GM19438 (cell line): Measurements from ENCODE around the gene MKLN1.
"Not testable (repeated sequence)": the region's sequence is repeated elsewhere in the genome, so short reads cannot be mapped to it uniquely, and the experiment has no call there.

Experiments used
- ATAC-seq: cut with Tn5 transposase; IDR thresholded peaks from one replicate; pipeline ENCODE4 v1.9.1; 2021; ENCODE audit warnings: low read depth; ENCODE audit not compliant: unreplicated experiment

Gene MKLN1

GRCh38 chr7:131388126-131388525 lies 60.5 kb downstream of the MKLN1 start:
- ATAC-seq, result no peak

- ATAC-seq, result no peak
Measured at GRCh38 chr7:131390275-131390674, 62.6 kb downstream of the MKLN1 start.

GRCh38 chr7:131391145-131391544 lies 63.5 kb downstream of the MKLN1 start:
- no peak for ATAC-seq

GRCh38 chr7:131400681-131401176 lies 73.1 kb downstream of the MKLN1 start:
- no peak for ATAC-seq

- ATAC-seq, result no peak
Measured at GRCh38 chr7:131401194-131401593, 73.5 kb downstream of the MKLN1 start.

- no peak for ATAC-seq
Measured at GRCh38 chr7:131403322-131403721, 75.6 kb downstream of the MKLN1 start.

- no peak for ATAC-seq
Measured at GRCh38 chr7:131404226-131404911, 76.7 kb downstream of the MKLN1 start.

- ATAC-seq, result no peak
Measured at GRCh38 chr7:131409129-131409766, 81.6 kb downstream of the MKLN1 start.

GRCh38 chr7:131412031-131412430 lies 84.4 kb downstream of the MKLN1 start:
- ATAC-seq, result no peak

GRCh38 chr7:131413711-131414110 lies 86.0 kb downstream of the MKLN1 start:
- ATAC-seq, result no peak

- ATAC-seq, result no peak
Measured at GRCh38 chr7:131424219-131424822, 96.6 kb downstream of the MKLN1 start.

GRCh38 chr7:131425992-131426391 lies 98.3 kb downstream of the MKLN1 start:
- no peak for ATAC-seq

- not testable (repeated sequence) for ATAC-seq
Measured at GRCh38 chr7:131430826-131431225, 103.2 kb downstream of the MKLN1 start.

- ATAC-seq, result no peak
Measured at GRCh38 chr7:131431289-131431688, 103.6 kb downstream of the MKLN1 start.

GRCh38 chr7:131431756-131432155 lies 104.1 kb downstream of the MKLN1 start:
- ATAC-seq, result no peak

- no peak for ATAC-seq
Measured at GRCh38 chr7:131436384-131436783, 108.7 kb downstream of the MKLN1 start.

GRCh38 chr7:131438969-131439368 lies 111.3 kb downstream of the MKLN1 start:
- no peak for ATAC-seq

GRCh38 chr7:131443496-131443895 lies 115.8 kb downstream of the MKLN1 start:
- ATAC-seq, result no peak

GRCh38 chr7:131444683-131445082 lies 117.0 kb downstream of the MKLN1 start:
- ATAC-seq, result no peak

- ATAC-seq, result no peak
Measured at GRCh38 chr7:131449373-131449902, 121.8 kb downstream of the MKLN1 start.

- ATAC-seq, result no peak
Measured at GRCh38 chr7:131454498-131454897, 126.8 kb downstream of the MKLN1 start.
